NCI-H2196 treated with DMSO at 0.1 percent for 48 hours (cell line): ENCODE measurements around the gene ERI3.

Experiments used
- DNase-seq: peaks from one replicate; lab custom pipeline; 2025; ENCODE audit not compliant: unreplicated experiment; lab: John Stamatoyannopoulos, UW

The ERI3 gene

GRCh38 chr1:44263568-44264450 lies 91.2 kb downstream of the ERI3 start:
- DNase-seq = no peak

- DNase-seq = no peak
Measured at GRCh38 chr1:44262816-44263567, 92.1 kb downstream of the ERI3 start.

GRCh38 chr1:44262414-44262813 lies 92.6 kb downstream of the ERI3 start:
- DNase-seq = no peak

GRCh38 chr1:44261962-44262361 lies 93.1 kb downstream of the ERI3 start:
- no peak for DNase-seq

- no peak for DNase-seq
Measured at GRCh38 chr1:44261171-44261817, 93.8 kb downstream of the ERI3 start.

GRCh38 chr1:44260792-44261170 lies 94.3 kb downstream of the ERI3 start:
- DNase-seq = no peak

GRCh38 chr1:44259090-44259489 lies 96.0 kb downstream of the ERI3 start:
- no peak for DNase-seq

- DNase-seq = no peak
Measured at GRCh38 chr1:44256762-44257554, 98.1 kb downstream of the ERI3 start.

GRCh38 chr1:44254392-44254910 lies 100.6 kb downstream of the ERI3 start:
- DNase-seq = no peak

GRCh38 chr1:44251989-44252671 lies 102.9 kb downstream of the ERI3 start:
- no peak for DNase-seq

GRCh38 chr1:44251486-44251885 lies 103.6 kb downstream of the ERI3 start:
- DNase-seq = no peak

- no peak for DNase-seq
Measured at GRCh38 chr1:44250068-44250781, 104.8 kb downstream of the ERI3 start.

- DNase-seq = no peak
Measured at GRCh38 chr1:44249543-44249942, 105.5 kb downstream of the ERI3 start.

GRCh38 chr1:44246806-44247205 lies 108.3 kb downstream of the ERI3 start:
- no peak for DNase-seq

GRCh38 chr1:44244986-44245385 lies 110.1 kb downstream of the ERI3 start:
- DNase-seq = no peak

- DNase-seq = no peak
Measured at GRCh38 chr1:44243782-44244495, 111.1 kb downstream of the ERI3 start.

GRCh38 chr1:44242746-44243145 lies 112.3 kb downstream of the ERI3 start:
- no peak for DNase-seq

- no peak for DNase-seq
Measured at GRCh38 chr1:44240802-44241671, 114.0 kb downstream of the ERI3 start.
